CD4-positive, alpha-beta T cell treated with Interleukin-15 for 1 hour (primary cell): ENCODE results near the gene OGFOD1.
"Not testable (repeated sequence)": the region's sequence is repeated elsewhere in the genome, so short reads cannot be mapped to it uniquely, and the experiment has no call there.

Experiments used
- DNase-seq: peaks from one replicate; pipeline ENCODE4 v3.0.0-alpha.2; 2020

OGFOD1 gene

GRCh38 chr16:56481468-56482122 lies 30.2 kb downstream of the OGFOD1 start:
- DNase-seq: no peak

- no peak for DNase-seq
These were observed 31.4 kb downstream of the OGFOD1 start for GRCh38 chr16:56482683-56483236.

GRCh38 chr16:56483394-56483793 lies 32.0 kb downstream of the OGFOD1 start:
- DNase-seq: no peak

- DNase-seq: no peak
These were observed 36.7 kb downstream of the OGFOD1 start for GRCh38 chr16:56488035-56488434.

- DNase-seq: not testable (repeated sequence)
These were observed 37.5 kb downstream of the OGFOD1 start for GRCh38 chr16:56488868-56489267.

- DNase-seq: no peak
These were observed 40.4 kb downstream of the OGFOD1 start for GRCh38 chr16:56491657-56492261.

- DNase-seq: no peak
These were observed 41.8 kb downstream of the OGFOD1 start for GRCh38 chr16:56493126-56493525.

GRCh38 chr16:56493815-56494214 lies 42.5 kb downstream of the OGFOD1 start:
- DNase-seq: no peak

- DNase-seq: no peak
These were observed 53.8 kb downstream of the OGFOD1 start for GRCh38 chr16:56505181-56505580.

GRCh38 chr16:56506941-56507340 lies 55.6 kb downstream of the OGFOD1 start:
- DNase-seq: no peak

- no peak for DNase-seq
These were observed 59.2 kb downstream of the OGFOD1 start for GRCh38 chr16:56510544-56510943.

- DNase-seq: no peak
These were observed 60.7 kb downstream of the OGFOD1 start for GRCh38 chr16:56512025-56512424.

- DNase-seq: no peak
These were observed 61.7 kb downstream of the OGFOD1 start for GRCh38 chr16:56513091-56513490.

- peak; percentile 49 for DNase-seq
These were observed 62.6 kb downstream of the OGFOD1 start for GRCh38 chr16:56513972-56514371.

GRCh38 chr16:56514845-56515244 lies 63.5 kb downstream of the OGFOD1 start:
- DNase-seq: no peak

- no peak for DNase-seq
These were observed 64.3 kb downstream of the OGFOD1 start for GRCh38 chr16:56515665-56516064.

GRCh38 chr16:56517206-56517605 lies 65.9 kb downstream of the OGFOD1 start:
- no peak for DNase-seq

GRCh38 chr16:56518425-56518824 lies 67.1 kb downstream of the OGFOD1 start:
- DNase-seq: no peak

GRCh38 chr16:56519459-56520250 lies 68.3 kb downstream of the OGFOD1 start, which contains the start of gene BBS2:
Gene BBS2 (minus strand): TSS chr16:56520024. CDS start chr16:56519862, 162 bp downstream.
- DNase-seq: peak; percentile 91

GRCh38 chr16:56520251-56520577 lies 68.9 kb downstream of the OGFOD1 start:
- no peak for DNase-seq

GRCh38 chr16:56525236-56525635 lies 73.9 kb downstream of the OGFOD1 start:
- no peak for DNase-seq
